SK-N-SH (cell line): ENCODE results near the gene TGFB2. TPM values are rescaled to one million over a fixed set of nuclear protein-coding genes. Genes with fewer than 3 reads are reported as not detected.

Experiments used
- CTCF ChIA-PET: fragments of 300-600, 350-600 bp; formaldehyde crosslinking; extraction: SDS; loops from one replicate; lab custom pipeline; 2021; lab: Yijun Ruan, JAX
- POLR2A ChIA-PET: fragments of 350-600 bp; sonication (Branson Sonifier 250); formaldehyde crosslinking; extraction: SDS; loops from one replicate; lab custom pipeline; 2020; ENCODE audit warnings: antibody characterized with exemption, inconsistent platforms; lab: Yijun Ruan, JAX
- DNase-seq: peaks from one replicate; pipeline ENCODE4 v3.0.0; 2012
- H2AFZ ChIP-seq: fragments of 200-600 bp; sonication (generic); 2 replicates; pipeline ENCODE4 v1.8.1; 2016; ENCODE audit warnings: antibody characterized with exemption, mild to moderate bottlenecking, low read depth
- H3F3A ChIP-seq: fragments of 200-600 bp; sonication (generic); replicated peaks from 2 replicates; pipeline ENCODE3; 2016; ENCODE audit warnings: antibody characterized with exemption, mild to moderate bottlenecking; ENCODE audit not compliant: insufficient read depth
- H3K27ac ChIP-seq, 2 experiments: fragments of 200-500 bp in 1 of 2; fragments of 200-600 bp in 1 of 2; sonication (Bioruptor generic) in 1 of 2; sonication (generic), shearing (Covaris generic) in 1 of 2; 2 replicates each; pipeline versions ENCODE4 v1.5.1 to v1.6.1; 2014 to 2016; ENCODE audit warnings: low read depth in 2 of 2, inconsistent platforms in 1 of 2, low read length in 1 of 2, mild to moderate bottlenecking in 1 of 2, mixed read lengths in 1 of 2
- H3K27me3 ChIP-seq: fragments of 200-600 bp; sonication (generic), shearing (Covaris generic); 2 replicates; pipeline ENCODE4 v1.6.1; 2016; ENCODE audit warnings: mixed run types; ENCODE audit not compliant: insufficient read depth
- H3K36me3 ChIP-seq, 2 experiments: fragments of 200-500 bp in 1 of 2; fragments of 200-600 bp in 1 of 2; sonication (Bioruptor generic) in 1 of 2; sonication (generic) in 1 of 2; replicated peaks in 1 of 2; 2 replicates each; pipeline versions ENCODE3 to v1.5.1; 2014 to 2016; ENCODE audit warnings: low read length in 1 of 2, mild to moderate bottlenecking in 1 of 2; ENCODE audit not compliant: insufficient read depth in 2 of 2, control insufficient read depth in 1 of 2
- H3K4me1 ChIP-seq, 2 experiments: fragments of 200-500 bp in 1 of 2; fragments of 200-600 bp in 1 of 2; sonication (Bioruptor generic) in 1 of 2; sonication (generic), shearing (Covaris generic) in 1 of 2; 2 replicates each; pipeline versions ENCODE4 v1.5.1 to v1.6.1; 2014 to 2016; ENCODE audit warnings: low read depth in 1 of 2, low read length in 1 of 2, mixed run types in 1 of 2; ENCODE audit not compliant: insufficient read depth in 2 of 2, control insufficient read depth in 1 of 2
- H3K4me2 ChIP-seq: fragments of 200-600 bp; sonication (generic), shearing (Covaris generic); 2 replicates; pipeline ENCODE4 v1.6.1; 2017; ENCODE audit warnings: mixed run types
- H3K4me3 ChIP-seq, 2 experiments: fragments of 200-500 bp in 1 of 2; fragments of 200-600 bp in 1 of 2; sonication (Bioruptor generic) in 1 of 2; sonication (generic), shearing (Covaris generic) in 1 of 2; 2 replicates each; pipeline versions ENCODE4 v1.5.1 to v1.8.1; 2014 to 2016; ENCODE audit warnings: low read depth in 2 of 2, inconsistent platforms in 1 of 2, low read length in 1 of 2, mild to moderate bottlenecking in 1 of 2, mixed read lengths in 1 of 2, moderate library complexity in 1 of 2
- H3K79me2 ChIP-seq: fragments of 200-600 bp; sonication (generic); 2 replicates; pipeline ENCODE4 v1.8.1; 2017; ENCODE audit warnings: mild to moderate bottlenecking; ENCODE audit not compliant: insufficient read depth
- H3K9ac ChIP-seq: fragments of 200-600 bp; sonication (generic); 2 replicates; pipeline ENCODE4 v1.6.1; 2017; ENCODE audit warnings: mixed run types
- H3K9me2 ChIP-seq: fragments of 200-600 bp; sonication (generic); 2 replicates; pipeline ENCODE4 v1.6.1; 2017; ENCODE audit warnings: mixed run types
- H3K9me3 ChIP-seq: fragments of 200-600 bp; sonication (generic); 2 replicates; pipeline ENCODE4 v1.6.1; 2017; ENCODE audit warnings: mixed run types, mild to moderate bottlenecking, moderate library complexity
- H4K20me1 ChIP-seq: fragments of 200-600 bp; sonication (generic); 2 replicates; pipeline ENCODE4 v1.6.1; 2017; ENCODE audit warnings: mild to moderate bottlenecking, mixed run types; ENCODE audit not compliant: insufficient read depth
- ELF1 ChIP-seq: IDR thresholded peaks from 2 replicates; pipeline ENCODE4 v1.4.0; 2012
- EZH2phosphoT487 ChIP-seq: fragments of 200-600 bp; sonication (generic); IDR thresholded peaks from 2 replicates; pipeline ENCODE4 v1.6.1; 2017; ENCODE audit warnings: low read depth, mixed run types, mild to moderate bottlenecking, antibody characterized with exemption, moderate library complexity, borderline replicate concordance
- MAX ChIP-seq: IDR thresholded peaks from 2 replicates; pipeline ENCODE4 v1.4.0; 2012; ENCODE audit warnings: low read depth
- MXI1 ChIP-seq: IDR thresholded peaks from 2 replicates; pipeline ENCODE4 v1.6.1; 2012; ENCODE audit warnings: mild to moderate bottlenecking, low read depth, low read length, improper control_type of control experiment
- POLR2AphosphoS5 ChIP-seq: IDR thresholded peaks from 2 replicates; pipeline ENCODE4 v1.6.1; 2012; ENCODE audit warnings: low read depth, low read length
- RXRA ChIP-seq: IDR thresholded peaks from 2 replicates; pipeline ENCODE4 v1.4.0; 2012; ENCODE audit warnings: low read depth, mild to moderate bottlenecking, borderline replicate concordance
- SIN3A ChIP-seq: IDR thresholded peaks from 2 replicates; pipeline ENCODE4 v1.6.1; 2012; ENCODE audit warnings: low read depth, mild to moderate bottlenecking, low read length, moderate library complexity, borderline replicate concordance
- SMC3 ChIP-seq: IDR thresholded peaks from 2 replicates; pipeline ENCODE4 v1.6.1; 2012; ENCODE audit warnings: low read depth, low read length, improper control_type of control experiment
- TEAD4 ChIP-seq: IDR thresholded peaks from 2 replicates; pipeline ENCODE4 v1.4.0; 2012; ENCODE audit warnings: mild to moderate bottlenecking, borderline replicate concordance; ENCODE audit not compliant: insufficient read depth
- USF2 ChIP-seq: fragments of 150-350 bp; IDR thresholded peaks from 2 replicates; pipeline ENCODE4 v1.6.1; 2017; ENCODE audit warnings: antibody characterized with exemption, low read length, low read depth, borderline replicate concordance
- YY1 ChIP-seq: IDR thresholded peaks from 2 replicates; pipeline ENCODE4 v1.4.0; 2012; ENCODE audit warnings: low read depth, mild to moderate bottlenecking
- WGBS: methylation state at CpG from one replicate; pipeline ENCODE4 v1.1.6; 2017; ENCODE audit warnings: low lambda C conversion rate; 5-methylcytosine and 5-hydroxymethylcytosine counted together
- polyA plus RNA-seq, 3 experiments: library from polyadenylated mRNA; depleted of rRNA; stranded (reverse); fragments of >200 nt; gene quantifications; 2 replicates each; pipeline ENCODE4 v1.2.3, GENCODE V29; 2012
- TF ChIP-seq, protein P1 (sequence below): IDR thresholded peaks from 2 replicates; pipeline ENCODE4 v1.4.0; 2012; ENCODE audit warnings: low read depth, borderline replicate concordance
- TF ChIP-seq, protein P2 (sequence below): fragments of 200-600 bp; sonication (generic); IDR thresholded peaks from 2 replicates; pipeline ENCODE4 v1.6.1; 2017; ENCODE audit warnings: antibody characterized with exemption, mild to moderate bottlenecking, moderate library complexity

Gene TGFB2
- polyA plus RNA-seq, 1 of the 3 experiments (the other 2 are of a cell fraction) = 2.4 TPM

DNA sequence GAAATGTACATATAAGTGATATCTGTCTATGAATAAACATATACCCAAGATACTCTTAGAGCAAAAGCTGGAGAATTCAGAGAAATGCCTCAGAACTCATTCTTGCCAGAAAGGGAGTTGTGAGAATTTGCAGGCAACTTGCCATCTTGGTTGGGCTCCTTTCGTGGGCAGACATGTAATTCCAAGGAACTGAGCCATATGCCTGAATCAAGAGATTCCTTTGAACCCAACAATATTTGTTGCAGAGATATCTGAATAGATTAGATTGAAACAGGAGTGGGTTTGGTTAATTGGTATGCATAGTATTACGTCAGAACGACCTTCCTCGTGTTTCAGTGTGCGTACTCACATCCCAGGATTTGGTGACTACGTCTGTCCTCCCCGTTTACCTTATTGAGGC, 67.0 kb downstream of the TGFB2 start (continued):
- TF ChIP-seq MXI1 = no peak
- TF ChIP-seq RXRA = no peak
- no peak; the same call in 1 of the 2 replicates for TF ChIP-seq MAX
- no peak for TF ChIP-seq POLR2AphosphoS5
- no peak for TF ChIP-seq ELF1
- no peak for TF ChIP-seq SIN3A
- TF ChIP-seq, protein P1, sequence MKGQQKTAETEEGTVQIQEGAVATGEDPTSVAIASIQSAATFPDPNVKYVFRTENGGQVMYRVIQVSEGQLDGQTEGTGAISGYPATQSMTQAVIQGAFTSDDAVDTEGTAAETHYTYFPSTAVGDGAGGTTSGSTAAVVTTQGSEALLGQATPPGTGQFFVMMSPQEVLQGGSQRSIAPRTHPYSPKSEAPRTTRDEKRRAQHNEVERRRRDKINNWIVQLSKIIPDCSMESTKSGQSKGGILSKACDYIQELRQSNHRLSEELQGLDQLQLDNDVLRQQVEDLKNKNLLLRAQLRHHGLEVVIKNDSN = no peak

DNA sequence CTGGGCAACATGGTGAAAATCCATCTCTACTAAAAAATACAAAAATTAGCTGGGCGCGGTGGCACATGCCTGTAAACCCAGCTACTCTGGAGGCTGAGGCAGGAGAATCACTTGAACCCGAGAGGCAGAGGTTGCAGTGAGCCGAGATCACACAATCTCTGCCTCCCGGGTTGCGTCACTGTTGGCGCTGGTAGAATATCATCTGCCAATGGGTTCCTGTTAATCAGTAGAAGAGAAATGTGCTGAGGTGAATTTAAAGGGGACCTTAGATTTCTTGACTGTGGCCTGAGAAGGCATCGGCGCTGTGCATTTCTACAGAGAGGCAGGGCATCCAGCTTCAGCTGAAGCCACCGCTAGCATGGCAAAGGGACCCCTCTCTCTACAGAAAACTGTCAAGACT, 68.0 kb downstream of the TGFB2 start:
- ChIA-PET CTCF (no interaction called here), POLR2A (no interaction called here)
- TF ChIP-seq ELF1 = no peak
- TF ChIP-seq SIN3A = no peak
- TF ChIP-seq YY1 = no peak
- TF ChIP-seq MAX = no peak
- no peak for TF ChIP-seq USF2
- TF ChIP-seq TEAD4 = no peak
- TF ChIP-seq, protein P2, sequence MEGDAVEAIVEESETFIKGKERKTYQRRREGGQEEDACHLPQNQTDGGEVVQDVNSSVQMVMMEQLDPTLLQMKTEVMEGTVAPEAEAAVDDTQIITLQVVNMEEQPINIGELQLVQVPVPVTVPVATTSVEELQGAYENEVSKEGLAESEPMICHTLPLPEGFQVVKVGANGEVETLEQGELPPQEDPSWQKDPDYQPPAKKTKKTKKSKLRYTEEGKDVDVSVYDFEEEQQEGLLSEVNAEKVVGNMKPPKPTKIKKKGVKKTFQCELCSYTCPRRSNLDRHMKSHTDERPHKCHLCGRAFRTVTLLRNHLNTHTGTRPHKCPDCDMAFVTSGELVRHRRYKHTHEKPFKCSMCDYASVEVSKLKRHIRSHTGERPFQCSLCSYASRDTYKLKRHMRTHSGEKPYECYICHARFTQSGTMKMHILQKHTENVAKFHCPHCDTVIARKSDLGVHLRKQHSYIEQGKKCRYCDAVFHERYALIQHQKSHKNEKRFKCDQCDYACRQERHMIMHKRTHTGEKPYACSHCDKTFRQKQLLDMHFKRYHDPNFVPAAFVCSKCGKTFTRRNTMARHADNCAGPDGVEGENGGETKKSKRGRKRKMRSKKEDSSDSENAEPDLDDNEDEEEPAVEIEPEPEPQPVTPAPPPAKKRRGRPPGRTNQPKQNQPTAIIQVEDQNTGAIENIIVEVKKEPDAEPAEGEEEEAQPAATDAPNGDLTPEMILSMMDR = no peak
- TF ChIP-seq SMC3 = no peak
- TF ChIP-seq POLR2AphosphoS5 = no peak
- no peak for TF ChIP-seq EZH2phosphoT487
- Histone ChIP-seq H3K9me3 (no peaks in the 10 kb centered on the region), H2AFZ (no peak overlapping the region), H3K27ac (no peak overlapping the region), H3K9ac (no peak overlapping the region), H3K4me3 (no peak overlapping the region), H3K79me2 (no peaks in the 10 kb centered on the region), H3K9me2 (no peaks in the 10 kb centered on the region), H3K27me3 (no peaks in the 10 kb centered on the region), H4K20me1 (no peaks in the 10 kb centered on the region), H3K4me2 (no peak overlapping the region), H3K36me3 (no peaks in the 10 kb centered on the region), H3K4me1 (peaks cover 0 to 2% of the 10 kb centered on the region in 2 experiments; a peak in 1 of 4 replicates), H3F3A (no peaks in the 10 kb centered on the region)
- DNase-seq = no peak
- 96% methylated on average over 10 of the region's 10 CpGs for WGBS
